H1 (cell line): ENCODE data around the gene SMIM35. TPM values are rescaled to one million over a fixed set of nuclear protein-coding genes. Genes with fewer than 3 reads are reported as not detected.

Source experiments
- CTCF ChIA-PET: fragments of 300-600 bp; sonication (Branson Sonifier 250); formaldehyde crosslinking; loops from one replicate; lab custom pipeline; 2021; ENCODE audit not compliant: partially characterized antibody; lab: Charles Lee
- POLR2A ChIA-PET: fragments of 300-600 bp; sonication (Branson Sonifier 250); formaldehyde crosslinking; loops from one replicate; lab custom pipeline; 2021; ENCODE audit warnings: inconsistent platforms; ENCODE audit not compliant: partially characterized antibody; lab: Charles Lee
- DNase-seq, 2 experiments: peaks; one replicate each; pipeline versions ENCODE4 v3.0.0 to v3.0.0-alpha.2; 2010 to 2022; ENCODE audit warnings: low spot score in 2 of 2, low read depth in 1 of 2, mixed read lengths in 1 of 2
- FAIRE-seq: peaks from 2 replicates; lab custom pipeline; 2011; peaks lifted over from hg19 to GRCh38; lab: Jason Lieb, UNC
- H2AFZ ChIP-seq: 2 replicates; pipeline ENCODE4 v1.8.1; 2012; ENCODE audit warnings: low read length, inconsistent platforms
- H2AK5ac ChIP-seq: 2 replicates; pipeline ENCODE4 v1.6.1; 2013; ENCODE audit warnings: low read depth, low read length
- H2BK120ac ChIP-seq: replicated peaks from 2 replicates; pipeline ENCODE3; 2013; ENCODE audit warnings: low read depth, low read length, inconsistent platforms
- H2BK12ac ChIP-seq: 2 replicates; pipeline ENCODE4 v1.6.1; 2013; ENCODE audit warnings: low read depth, low read length
- H2BK15ac ChIP-seq: 2 replicates; pipeline ENCODE4 v1.6.1; 2013; ENCODE audit warnings: low read length
- H2BK20ac ChIP-seq: 2 replicates; pipeline ENCODE4 v1.6.1; 2013; ENCODE audit warnings: low read length
- H2BK5ac ChIP-seq: 2 replicates; pipeline ENCODE4 v1.6.1; 2013; ENCODE audit warnings: low read depth, low read length
- H3K14ac ChIP-seq: 2 replicates; pipeline ENCODE4 v1.6.1; 2013; ENCODE audit warnings: inconsistent platforms; ENCODE audit not compliant: insufficient read length
- H3K18ac ChIP-seq: 2 replicates; pipeline ENCODE4 v1.6.1; 2013; ENCODE audit warnings: low read length; ENCODE audit errors: extremely low read depth
- H3K23ac ChIP-seq: 2 replicates; pipeline ENCODE4 v1.6.1; 2013; ENCODE audit warnings: inconsistent platforms; ENCODE audit not compliant: insufficient read length
- H3K23me2 ChIP-seq: 2 replicates; pipeline ENCODE4 v1.6.1; 2013; ENCODE audit warnings: low read depth, low read length
- H3K27ac ChIP-seq: 2 replicates; pipeline ENCODE4 v1.6.1; 2011; ENCODE audit warnings: low read depth, low read length, inconsistent platforms
- H3K27me3 ChIP-seq, 4 experiments: replicated peaks in 1 of 4; 1 replicate in 1 of 4; 2 replicates in 3 of 4; pipeline versions ENCODE4 v1.6.1 to v1.8.1; 2011 to 2013; ENCODE audit warnings: low read length in 3 of 4, mild to moderate bottlenecking in 3 of 4, inconsistent platforms in 2 of 4, mixed read lengths in 2 of 4, moderate library complexity in 1 of 4; ENCODE audit not compliant: control insufficient read depth in 3 of 4, insufficient read depth in 3 of 4; ENCODE audit errors: extremely low read depth in 1 of 4
- H3K36me3 ChIP-seq, 4 experiments: 2 replicates each; pipeline versions ENCODE4 v1.6.1 to v1.8.1; 2011 to 2013; ENCODE audit warnings: mild to moderate bottlenecking in 4 of 4, low read length in 3 of 4, moderate library complexity in 2 of 4, control low read depth in 1 of 4, inconsistent platforms in 1 of 4; ENCODE audit not compliant: insufficient read depth in 4 of 4, control insufficient read depth in 2 of 4
- H3K4ac ChIP-seq: replicated peaks from 2 replicates; pipeline ENCODE3; 2013; ENCODE audit warnings: low read length, low read depth, mixed read lengths, inconsistent platforms; ENCODE audit not compliant: insufficient read length
- H3K4me1 ChIP-seq, 4 experiments: replicated peaks in 1 of 4; 1 replicate in 1 of 4; 2 replicates in 3 of 4; pipeline versions ENCODE4 v1.6.1 to v1.8.1; 2011 to 2013; ENCODE audit warnings: low read length in 3 of 4, inconsistent platforms in 2 of 4, mixed read lengths in 1 of 4; ENCODE audit not compliant: insufficient read depth in 4 of 4, control insufficient read depth in 3 of 4
- H3K4me2 ChIP-seq, 2 experiments: 2 replicates each; pipeline versions ENCODE4 v1.6.1 to v1.8.1; 2011 to 2013; ENCODE audit warnings: low read depth in 2 of 2, low read length in 2 of 2, control low read depth in 1 of 2, inconsistent platforms in 1 of 2, mild to moderate bottlenecking in 1 of 2; ENCODE audit not compliant: insufficient read depth in 1 of 2
- H3K4me3 ChIP-seq, 4 experiments: fragments of 200-600, 300-600 bp in 1 of 4; sonication (generic), shearing (Covaris generic), sonication (Bioruptor Twin) in 1 of 4; 2 replicates each; pipeline versions ENCODE4 v1.5.1 to v1.8.1; 2011 to 2016; ENCODE audit warnings: low read length in 4 of 4, low read depth in 3 of 4, control low read depth in 2 of 4, inconsistent platforms in 2 of 4, mild to moderate bottlenecking in 2 of 4, mixed read lengths in 1 of 4, moderate library complexity in 1 of 4; ENCODE audit not compliant: insufficient read depth in 2 of 4; ENCODE audit errors: extremely low read depth in 1 of 4
- H3K56ac ChIP-seq: replicated peaks from 2 replicates; pipeline ENCODE3; 2013; ENCODE audit warnings: low read depth, mild to moderate bottlenecking, mixed read lengths, low read length, inconsistent platforms; ENCODE audit not compliant: insufficient read length
- H3K79me1 ChIP-seq: 2 replicates; pipeline ENCODE4 v1.6.1; 2013; ENCODE audit warnings: low read depth, low read length, control low read depth
- H3K79me2 ChIP-seq, 2 experiments: 2 replicates each; pipeline versions ENCODE4 v1.6.1 to v1.8.1; 2012 to 2013; ENCODE audit warnings: low read length in 2 of 2, mild to moderate bottlenecking in 2 of 2, inconsistent platforms in 1 of 2; ENCODE audit not compliant: insufficient read depth in 2 of 2, control insufficient read depth in 1 of 2
- H3K9ac ChIP-seq, 4 experiments: replicated peaks in 1 of 4; 1 replicate in 1 of 4; 2 replicates in 3 of 4; pipeline versions ENCODE4 v1.6.1 to v1.8.1; 2011 to 2013; ENCODE audit warnings: low read depth in 3 of 4, low read length in 3 of 4, control low read depth in 2 of 4, mild to moderate bottlenecking in 2 of 4, moderate library complexity in 2 of 4, inconsistent platforms in 1 of 4; ENCODE audit errors: extremely low read depth in 1 of 4
- H3K9me3 ChIP-seq, 2 experiments: 2 replicates each; pipeline versions ENCODE4 v1.6.1 to v1.8.1; 2012 to 2013; ENCODE audit warnings: mild to moderate bottlenecking in 2 of 2, moderate library complexity in 2 of 2, control low read depth in 1 of 2, inconsistent platforms in 1 of 2, low read depth in 1 of 2, low read length in 1 of 2, mixed read lengths in 1 of 2; ENCODE audit not compliant: insufficient read depth in 2 of 2
- H4K20me1 ChIP-seq, 2 experiments: replicated peaks in 1 of 2; 2 replicates each; pipeline versions ENCODE3 to v1.8.1; 2011 to 2013; ENCODE audit warnings: inconsistent platforms in 2 of 2, low read length in 2 of 2, mild to moderate bottlenecking in 1 of 2; ENCODE audit not compliant: insufficient read depth in 2 of 2, control insufficient read depth in 1 of 2
- H4K5ac ChIP-seq: 2 replicates; pipeline ENCODE4 v1.6.1; 2013; ENCODE audit warnings: low read length, low read depth, mixed read lengths, inconsistent platforms; ENCODE audit not compliant: insufficient read length
- H4K8ac ChIP-seq: 2 replicates; pipeline ENCODE4 v1.8.0; 2013; ENCODE audit warnings: mild to moderate bottlenecking, moderate library complexity, low read length, inconsistent platforms; ENCODE audit not compliant: insufficient read depth; ENCODE audit errors: extremely low read depth
- H4K91ac ChIP-seq: replicated peaks from 2 replicates; pipeline ENCODE3; 2013; ENCODE audit warnings: low read length, mixed read lengths, inconsistent platforms; ENCODE audit not compliant: insufficient read length
- ASH2L ChIP-seq: fragments of 200-600, 300-600 bp; sonication (generic); IDR thresholded peaks from one replicate; pipeline ENCODE4 v1.7.1; 2017; ENCODE audit warnings: low read length
- KDM5A ChIP-seq: fragments of 200-600 bp; IDR thresholded peaks from 2 replicates; pipeline ENCODE4 v1.7.1; 2012; ENCODE audit warnings: mild to moderate bottlenecking, low read length, inconsistent platforms, mixed read lengths
- SIRT6 ChIP-seq: IDR thresholded peaks from one replicate; pipeline ENCODE4 v1.7.1; 2012; ENCODE audit warnings: low read length, inconsistent platforms
- WGBS, 2 experiments: shearing (Covaris generic) in 1 of 2; methylation state at CpG; one replicate each; pipeline versions ENCODE4 v1.1.6 to v1.1.7; 2013 to 2015; ENCODE audit warnings: low lambda C conversion rate in 2 of 2, mixed read lengths in 2 of 2, inconsistent platforms in 1 of 2, low coverage in 1 of 2, missing lambda C conversion rate in 1 of 2; ENCODE audit not compliant: insufficient replicate concordance in 2 of 2, insufficient coverage in 1 of 2, insufficient read length in 1 of 2; ENCODE audit errors: extremely low coverage in 1 of 2, missing lambda C conversion rate in 1 of 2; 5-methylcytosine and 5-hydroxymethylcytosine counted together
- polyA plus RNA-seq, 7 experiments: library from polyadenylated mRNA; depleted of rRNA in 3 of 7; stranded (reverse) in 5 of 7; unstranded in 2 of 7; fragments of >200 nt in 5 of 7; fragments of 200-250 nt in 2 of 7; gene quantifications; 1 replicate in 5 of 7; 2 replicates in 1 of 7; 4 replicates in 1 of 7; pipeline versions ENCODE4 v1.2.1 to v1.2.3, GENCODE V29; 2011 to 2013; ENCODE audit warnings: missing spikeins in 2 of 7, mixed read lengths in 2 of 7
- total RNA-seq: library from RNA; stranded (reverse); fragmentation: NEBNext Ultra II Directional; extraction: Animal tissue kit (Norgen Biotek cat#: 25700); gene quantifications from 2 replicates; pipeline ENCODE4 v1.2.1, GENCODE V29; 2021

SMIM35 gene
- total and polyA plus RNA-seq, 2 of the 8 experiments (the other 6 are each of a cell fraction or from before 2014, with no cell fraction given): not detected

DNA sequence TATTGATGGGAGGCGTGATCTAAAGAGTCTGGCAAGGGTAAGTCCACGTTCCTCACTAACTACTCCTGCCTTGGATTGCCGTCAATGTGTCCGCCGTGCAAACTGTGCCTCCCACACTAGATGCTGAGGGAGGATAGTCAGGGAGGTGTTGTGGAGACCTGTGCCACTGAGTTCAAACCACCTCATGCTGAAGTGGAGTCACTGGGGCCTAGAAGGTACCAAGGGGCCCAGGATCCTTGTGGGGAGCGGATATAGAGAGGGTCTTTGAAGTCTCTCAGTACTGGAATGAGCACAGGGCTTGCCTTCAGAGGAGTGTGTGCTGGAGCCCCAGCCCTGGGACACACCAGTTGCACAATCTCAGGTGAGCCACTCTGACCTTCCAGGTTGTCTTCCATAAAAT, 37.0 kb downstream of the SMIM35 start:
- no peaks in the 10 kb centered on the region for H3K27me3 ChIP-seq
- FAIRE-seq: no peak
- H3K23me2 ChIP-seq: 0 out of 2 replicates have a peak, but pooled peaks cover 2% of the 10 kb centered on the region
- no peaks in the 10 kb centered on the region for H3K79me2 ChIP-seq
- no peak for DNase-seq
- no peak overlapping the region for H3K14ac ChIP-seq
- no peak overlapping the region for H3K56ac ChIP-seq
- no peak overlapping the region; the same call in 1 of the 2 replicates for H2BK15ac ChIP-seq
- no peak overlapping the region for H3K23ac ChIP-seq
- H3K9me3 ChIP-seq: no peaks in the 10 kb centered on the region
- H3K4ac ChIP-seq: no peak overlapping the region
- no peaks in the 10 kb centered on the region for H3K36me3 ChIP-seq
- TF ChIP-seq KDM5A: no peak
- TF ChIP-seq SIRT6: no peak
- no peak for TF ChIP-seq ASH2L
- H3K27ac ChIP-seq: no peak overlapping the region
- no peak overlapping the region for H2BK12ac ChIP-seq
- H4K20me1 ChIP-seq: no peaks in the 10 kb centered on the region
- H3K4me3 ChIP-seq: no peak overlapping the region
- H3K4me1 ChIP-seq: no peaks in the 10 kb centered on the region; a peak in 1 of 7 replicates
- no peak overlapping the region for H2BK5ac ChIP-seq
- no peak overlapping the region for H2AFZ ChIP-seq
- no peak overlapping the region for H3K9ac ChIP-seq
- ChIA-PET POLR2A (no interaction called here), CTCF (interaction anchor here (0.9 to 9.0 kb wide), 3 partner anchors 48 to 233 kb away, joined by 4 to 134 read pairs (median 69); no protein-coding TSS in a partner anchor)
- H4K91ac ChIP-seq: no peak overlapping the region
- no peak overlapping the region for H4K8ac ChIP-seq
- H3K79me1 ChIP-seq: no peaks in the 10 kb centered on the region
- 94% methylated on average over 6 of the region's 6 CpGs; no CpG with 5 or more reads in 1 of the 2 experiments for WGBS, 2 experiments
- no peak overlapping the region for H2BK20ac ChIP-seq
- no peak overlapping the region for H4K5ac ChIP-seq
- no peak overlapping the region for H3K18ac ChIP-seq
- H2BK120ac ChIP-seq: no peak overlapping the region
- no peak overlapping the region for H2AK5ac ChIP-seq
- no peak overlapping the region for H3K4me2 ChIP-seq
